ENCODE results near the gene IFT74.

Gene IFT74

GRCh38 chr9:27054125-27054524, 97.9 kb downstream of the IFT74 start:
- no peak for TF ChIP-seq CTCF (IDR thresholded peaks at IDR 0.05; ENCODE audit: low read depth, low read length)
- in situ Hi-C loops (cut with HindIII; ENCODE audit: low sequenced_read_pairs): no loop called here
- DNase-seq (ENCODE audit: low read depth, low spot score): no peak
- H3K4me3 ChIP-seq (ENCODE audit: low read depth, low read length): no peak overlapping the region

- no peak for TF ChIP-seq CTCF (IDR thresholded peaks at IDR 0.05; ENCODE audit: low read depth, low read length)
- in situ Hi-C loops (cut with HindIII; ENCODE audit: low sequenced_read_pairs): no loop called here
- no peak for DNase-seq (ENCODE audit: low read depth, low spot score)
- no peak overlapping the region for H3K4me3 ChIP-seq (ENCODE audit: low read depth, low read length)
These were observed 98.6 kb downstream of the IFT74 start for GRCh38 chr9:27054841-27055240.

- no peak for TF ChIP-seq CTCF (IDR thresholded peaks at IDR 0.05; ENCODE audit: low read depth, low read length)
- in situ Hi-C loops (cut with HindIII; ENCODE audit: low sequenced_read_pairs): no loop called here
- DNase-seq (ENCODE audit: low read depth, low spot score): no peak
- H3K4me3 ChIP-seq (ENCODE audit: low read depth, low read length): no peak overlapping the region
These were observed 103.2 kb downstream of the IFT74 start for GRCh38 chr9:27059412-27059811.

- in situ Hi-C loops (cut with HindIII; ENCODE audit: low sequenced_read_pairs): no loop called here
- no peak for DNase-seq (ENCODE audit: low read depth, low spot score)
- no peak overlapping the region for H3K4me3 ChIP-seq (ENCODE audit: low read depth, low read length)
- no peak for TF ChIP-seq CTCF (IDR thresholded peaks at IDR 0.05; ENCODE audit: low read depth, low read length)
These were observed 103.7 kb downstream of the IFT74 start for GRCh38 chr9:27059907-27060306.

- in situ Hi-C loops (cut with HindIII; ENCODE audit: low sequenced_read_pairs): no loop called here
- TF ChIP-seq CTCF (IDR thresholded peaks at IDR 0.05; ENCODE audit: low read depth, low read length): no peak
- no peak overlapping the region for H3K4me3 ChIP-seq (ENCODE audit: low read depth, low read length)
- DNase-seq (ENCODE audit: low read depth, low spot score): no peak
These were observed 109.1 kb downstream of the IFT74 start for GRCh38 chr9:27065288-27065687.

GRCh38 chr9:27073841-27074728, 117.9 kb downstream of the IFT74 start:
- no peak for TF ChIP-seq CTCF (IDR thresholded peaks at IDR 0.05; ENCODE audit: low read depth, low read length)
- DNase-seq (ENCODE audit: low read depth, low spot score): no peak
- in situ Hi-C loops (cut with HindIII; ENCODE audit: low sequenced_read_pairs): no loop called here

More at GRCh38 chr9:27073841-27074728, 117.9 kb downstream of the IFT74 start:
- H3K4me3 ChIP-seq (ENCODE audit: low read depth, low read length): no peak overlapping the region

Measured in astrocyte of the spinal cord (primary cell).